NCI-H187 treated with DMSO at 0.1 percent for 48 hours (cell line): ENCODE measurements around the gene DLGAP1.

ENCODE experiments used
- DNase-seq: peaks from one replicate; lab custom pipeline; 2025; lab: John Stamatoyannopoulos, UW

Gene DLGAP1

GRCh38 chr18:3932276-3932675 is 522.8 kb downstream of the DLGAP1 start:
- no peak for DNase-seq

- DNase-seq = no peak
Observed at GRCh38 chr18:3931542-3932112, 523.5 kb downstream of the DLGAP1 start.

- no peak for DNase-seq
Observed at GRCh38 chr18:3931013-3931315, 524.1 kb downstream of the DLGAP1 start.

- DNase-seq = no peak
Observed at GRCh38 chr18:3930126-3931012, 524.7 kb downstream of the DLGAP1 start.

GRCh38 chr18:3924455-3924854 is 530.7 kb downstream of the DLGAP1 start:
- no peak for DNase-seq

- no peak for DNase-seq
Observed at GRCh38 chr18:3923750-3924149, 531.4 kb downstream of the DLGAP1 start.

GRCh38 chr18:3921826-3922225 is 533.3 kb downstream of the DLGAP1 start:
- DNase-seq = no peak

GRCh38 chr18:3920832-3921231 is 534.3 kb downstream of the DLGAP1 start:
- DNase-seq = no peak

GRCh38 chr18:3919396-3920061 is 535.6 kb downstream of the DLGAP1 start:
- no peak for DNase-seq

GRCh38 chr18:3916082-3916481 is 539.0 kb downstream of the DLGAP1 start:
- DNase-seq = no peak

GRCh38 chr18:3914833-3915610 is 540.1 kb downstream of the DLGAP1 start:
- DNase-seq = no peak

- DNase-seq = no peak
Observed at GRCh38 chr18:3914109-3914508, 541.0 kb downstream of the DLGAP1 start.

GRCh38 chr18:3912705-3913104 is 542.4 kb downstream of the DLGAP1 start:
- DNase-seq = no peak

GRCh38 chr18:3911413-3911812 is 543.7 kb downstream of the DLGAP1 start:
- no peak for DNase-seq

GRCh38 chr18:3910512-3910911 is 544.6 kb downstream of the DLGAP1 start:
- DNase-seq = no peak

- no peak for DNase-seq
Observed at GRCh38 chr18:3907955-3908354, 547.2 kb downstream of the DLGAP1 start.

- no peak for DNase-seq
Observed at GRCh38 chr18:3906116-3906750, 548.9 kb downstream of the DLGAP1 start.

- no peak for DNase-seq
Observed at GRCh38 chr18:3903337-3903736, 551.8 kb downstream of the DLGAP1 start.

- no peak for DNase-seq
Observed at GRCh38 chr18:3902676-3903075, 552.4 kb downstream of the DLGAP1 start.

GRCh38 chr18:3901811-3902210 is 553.3 kb downstream of the DLGAP1 start:
- no peak for DNase-seq

GRCh38 chr18:3901042-3901441 is 554.1 kb downstream of the DLGAP1 start:
- no peak for DNase-seq

GRCh38 chr18:3900327-3900726 is 554.8 kb downstream of the DLGAP1 start:
- DNase-seq = no peak
